ENCODE data around the gene TRIP10.

- TF ChIP-seq POLR2A (IDR thresholded peaks at IDR 0.05; ENCODE audit: low read depth, low read length) (no peak), POLR2AphosphoS5 (IDR thresholded peaks at IDR 0.05; ENCODE audit: low read depth, low read length) (no peak), TAF1 (IDR thresholded peaks at IDR 0.05; ENCODE audit: borderline replicate concordance, low read depth, low read length) (no peak)
Measured at GRCh38 chr19:6716610-6716970, 22.9 kb upstream of the TRIP10 start.
